IMR-90 (cell line): ENCODE results near the gene SUGCT. TPM values are rescaled to one million over a fixed set of nuclear protein-coding genes. Genes with fewer than 3 reads are reported as not detected.

Experiments used
- ATAC-seq: fragments of 200-7000 bp; cut with Tn5 transposase; 2 replicates; pipeline ENCODE4 v1.9.1; 2020; ENCODE audit warnings: low read depth, mild to moderate bottlenecking, moderate library complexity
- BruUV-seq: library from RNA; stranded (reverse); fragments of 400-500 nt; replicated peaks from 2 replicates; lab custom pipeline; 2021; lab: Mats Ljungman, UMichigan
- CTCF ChIA-PET: fragments of 300-600 bp; formaldehyde crosslinking; extraction: SDS; loops from one replicate; lab custom pipeline; 2021; ENCODE audit warnings: antibody characterized with exemption; lab: Yijun Ruan, JAX
- POLR2A ChIA-PET: fragments of 300-600 bp; sonication (Branson Sonifier 250); formaldehyde crosslinking; loops from one replicate; lab custom pipeline; 2022; ENCODE audit warnings: antibody characterized with exemption; ENCODE audit not compliant: unreplicated experiment; lab: Charles Lee
- DNase-seq: peaks from one replicate; pipeline ENCODE4 v3.0.0; 2013
- H2AFZ ChIP-seq: replicated peaks from 2 replicates; pipeline ENCODE3; 2013; ENCODE audit warnings: low read length, mild to moderate bottlenecking; ENCODE audit not compliant: poor library complexity
- H2AK5ac ChIP-seq: 2 replicates; pipeline ENCODE4 v1.6.1; 2013; ENCODE audit warnings: low read depth, low read length, inconsistent platforms
- H2AK9ac ChIP-seq: replicated peaks from 2 replicates; pipeline ENCODE3; 2013; ENCODE audit warnings: mild to moderate bottlenecking, low read depth, low read length, moderate library complexity; ENCODE audit not compliant: poor library complexity
- H2BK120ac ChIP-seq: 2 replicates; pipeline ENCODE4 v1.6.1; 2013; ENCODE audit warnings: low read depth, low read length, inconsistent platforms
- H2BK15ac ChIP-seq: 3 replicates; pipeline ENCODE4 v1.6.1; 2013; ENCODE audit warnings: low read depth, low read length, inconsistent platforms
- H2BK20ac ChIP-seq: 2 replicates; pipeline ENCODE4 v1.6.1; 2013; ENCODE audit warnings: low read depth, mild to moderate bottlenecking, inconsistent platforms, low read length, moderate library complexity
- H2BK5ac ChIP-seq: 2 replicates; pipeline ENCODE4 v1.6.1; 2013; ENCODE audit warnings: mild to moderate bottlenecking, low read depth, low read length, inconsistent platforms; ENCODE audit not compliant: poor library complexity, severe bottlenecking
- H3K14ac ChIP-seq: replicated peaks from 2 replicates; pipeline ENCODE4 v1.6.1; 2013; ENCODE audit warnings: low read depth, low read length, inconsistent platforms
- H3K18ac ChIP-seq: 2 replicates; pipeline ENCODE4 v1.6.1; 2013; ENCODE audit warnings: low read depth, low read length, control low read depth
- H3K23ac ChIP-seq: 2 replicates; pipeline ENCODE4 v1.6.1; 2013; ENCODE audit warnings: low read depth, low read length, inconsistent platforms
- H3K27ac ChIP-seq: 2 replicates; pipeline ENCODE4 v1.5.1; 2013; ENCODE audit warnings: mild to moderate bottlenecking, control low read depth, low read length; ENCODE audit not compliant: insufficient read depth
- H3K27me3 ChIP-seq: 2 replicates; pipeline ENCODE4 v1.6.1; 2013; ENCODE audit warnings: low read length; ENCODE audit not compliant: control insufficient read depth, insufficient read depth
- H3K36me3 ChIP-seq: 2 replicates; pipeline ENCODE4 v1.6.1; 2013; ENCODE audit warnings: low read length, mixed read lengths; ENCODE audit not compliant: control insufficient read depth, insufficient read depth
- H3K4ac ChIP-seq: 2 replicates; pipeline ENCODE4 v1.6.1; 2013; ENCODE audit warnings: low read depth, low read length, inconsistent platforms
- H3K4me1 ChIP-seq: 2 replicates; pipeline ENCODE4 v1.6.1; 2013; ENCODE audit warnings: low read length, mixed read lengths; ENCODE audit not compliant: control insufficient read depth, insufficient read depth
- H3K4me2 ChIP-seq: 2 replicates; pipeline ENCODE4 v1.6.1; 2013; ENCODE audit warnings: low read depth, mild to moderate bottlenecking, control low read depth, low read length, moderate library complexity
- H3K4me3 ChIP-seq: 2 replicates; pipeline ENCODE4 v1.5.1; 2013; ENCODE audit warnings: low read depth, mild to moderate bottlenecking, control low read depth, low read length, moderate library complexity; ENCODE audit not compliant: insufficient read depth
- H3K56ac ChIP-seq: 2 replicates; pipeline ENCODE4 v1.6.1; 2013; ENCODE audit warnings: low read length, inconsistent platforms; ENCODE audit not compliant: insufficient read depth; ENCODE audit errors: extremely low read depth
- H3K79me1 ChIP-seq, 2 experiments: 2 replicates each; pipeline ENCODE4 v1.6.1; 2013; ENCODE audit warnings: low read length in 2 of 2, inconsistent platforms in 1 of 2, low read depth in 1 of 2
- H3K9ac ChIP-seq: 2 replicates; pipeline ENCODE4 v1.6.1; 2013; ENCODE audit warnings: low read depth, low read length, control low read depth
- H3K9me1 ChIP-seq: 2 replicates; pipeline ENCODE4 v1.6.1; 2013; ENCODE audit warnings: low read length, inconsistent platforms; ENCODE audit not compliant: insufficient read depth
- H3K9me3 ChIP-seq: 2 replicates; pipeline ENCODE4 v1.6.1; 2013; ENCODE audit warnings: low read length; ENCODE audit not compliant: control insufficient read depth, insufficient read depth
- H4K20me1 ChIP-seq: 2 replicates; pipeline ENCODE4 v1.6.1; 2013; ENCODE audit warnings: low read length, inconsistent platforms; ENCODE audit not compliant: insufficient read depth
- H4K5ac ChIP-seq: 2 replicates; pipeline ENCODE4 v1.6.1; 2013; ENCODE audit warnings: mild to moderate bottlenecking, low read depth, low read length, control low read depth
- H4K8ac ChIP-seq, 2 experiments: 2 replicates each; pipeline ENCODE4 v1.6.1; 2013; ENCODE audit warnings: low read depth in 2 of 2, low read length in 2 of 2, control low read depth in 1 of 2, inconsistent platforms in 1 of 2
- H4K91ac ChIP-seq: 2 replicates; pipeline ENCODE4 v1.6.1; 2013; ENCODE audit warnings: low read depth, low read length, inconsistent platforms; ENCODE audit not compliant: insufficient read depth
- BHLHE40 ChIP-seq: fragments of 150-350 bp; IDR thresholded peaks from 2 replicates; pipeline ENCODE4 v1.6.1; 2016; ENCODE audit warnings: mild to moderate bottlenecking, low read depth, low read length
- CEBPB ChIP-seq: IDR thresholded peaks from 2 replicates; pipeline ENCODE4 v1.6.1; 2012; ENCODE audit warnings: low read depth, low read length, improper control_type of control experiment
- CHD1 ChIP-seq: IDR thresholded peaks from 2 replicates; pipeline ENCODE4 v1.6.1; 2012; ENCODE audit warnings: low read depth, low read length, improper control_type of control experiment
- CTCF ChIP-seq: conservative IDR thresholded peaks from 2 replicates; pipeline ENCODE4 v1.5.1; 2012; ENCODE audit warnings: mild to moderate bottlenecking, low read depth, low read length, improper control_type of control experiment
- ELK1 ChIP-seq: fragments of 150-350 bp; IDR thresholded peaks from 2 replicates; pipeline ENCODE4 v1.6.1; 2016; ENCODE audit warnings: low read depth, mild to moderate bottlenecking, low read length, moderate library complexity, borderline replicate concordance
- FOS ChIP-seq: fragments of 150-350 bp; IDR thresholded peaks from 2 replicates; pipeline ENCODE4 v1.6.1; 2016; ENCODE audit warnings: low read depth, low read length
- MAFK ChIP-seq: IDR thresholded peaks from 2 replicates; pipeline ENCODE4 v1.6.1; 2012; ENCODE audit warnings: low read depth, low read length, improper control_type of control experiment
- MAZ ChIP-seq: IDR thresholded peaks from 2 replicates; pipeline ENCODE4 v1.6.1; 2012; ENCODE audit warnings: low read depth, mild to moderate bottlenecking, low read length, improper control_type of control experiment, moderate library complexity, borderline replicate concordance
- MXI1 ChIP-seq: IDR thresholded peaks from 2 replicates; pipeline ENCODE4 v1.6.1; 2012; ENCODE audit warnings: low read depth, mild to moderate bottlenecking, low read length, moderate library complexity, borderline replicate concordance
- NFE2L2 ChIP-seq: fragments of 150-350 bp; IDR thresholded peaks from 2 replicates; pipeline ENCODE4 v1.6.1; 2016; ENCODE audit warnings: low read depth, mild to moderate bottlenecking, low read length
- POLR2A ChIP-seq: IDR thresholded peaks from 2 replicates; pipeline ENCODE4 v1.6.1; 2012; ENCODE audit warnings: mild to moderate bottlenecking, low read depth, low read length
- RAD21 ChIP-seq: IDR thresholded peaks from 2 replicates; pipeline ENCODE4 v1.6.1; 2012; ENCODE audit warnings: low read length, improper control_type of control experiment
- RCOR1 ChIP-seq: IDR thresholded peaks from 2 replicates; pipeline ENCODE4 v1.6.1; 2012; ENCODE audit warnings: mild to moderate bottlenecking, low read length, improper control_type of control experiment; ENCODE audit not compliant: insufficient replicate concordance
- RFX5 ChIP-seq: IDR thresholded peaks from 2 replicates; pipeline ENCODE4 v1.8.0; 2012; ENCODE audit warnings: low read depth, mild to moderate bottlenecking, low read length, moderate library complexity
- SMC3 ChIP-seq: fragments of 150-350 bp; IDR thresholded peaks from 2 replicates; pipeline ENCODE4 v1.6.1; 2016; ENCODE audit warnings: low read depth, mild to moderate bottlenecking, antibody characterized with exemption, low read length, moderate library complexity
- USF2 ChIP-seq: fragments of 150-350 bp; IDR thresholded peaks from 2 replicates; pipeline ENCODE4 v1.6.1; 2017; ENCODE audit warnings: mild to moderate bottlenecking, antibody characterized with exemption, low read length, low read depth
- WGBS, 2 experiments: methylation state at CpG; one replicate each; pipeline versions ENCODE4 v1.1.5 to v1.1.7; 2013; ENCODE audit warnings: missing lambda C conversion rate in 2 of 2; ENCODE audit not compliant: insufficient read length in 1 of 2; ENCODE audit errors: extremely low coverage in 2 of 2; 5-methylcytosine and 5-hydroxymethylcytosine counted together
- dilution Hi-C: fragments of 300-500 bp; cut with HindIII; formaldehyde crosslinking; loops from one replicate; pipeline ENCODE4 v1.14.3; 2018; ENCODE audit warnings: low sequenced_read_pairs; ENCODE audit not compliant: unreplicated experiment
- in situ Hi-C: fragments of 300-500 bp; cut with MboI; formaldehyde crosslinking; loops from 3 replicates; pipeline ENCODE4 v1.14.3; 2019; ENCODE audit warnings: low sequenced_read_pairs, inconsistent platforms, mixed read lengths
- intact Hi-C: fragments of 100-400 bp; cut with micrococcal nuclease; formaldehyde crosslinking; loops from 2 replicates; pipeline ENCODE4 v1.10.0; 2022
- polyA plus RNA-seq, 3 experiments: library from polyadenylated mRNA; depleted of rRNA; stranded (reverse); fragments of >200 nt; gene quantifications; 2 replicates each; pipeline ENCODE4 v1.2.3, GENCODE V29; 2012; ENCODE audit warnings: low replicate concordance in 1 of 3
- total RNA-seq: library from RNA; depleted of rRNA; stranded (reverse); fragments of >200 nt; gene quantifications from 2 replicates; pipeline ENCODE4 v1.2.3, GENCODE V29; 2012

The SUGCT gene
- total and polyA plus RNA-seq, 2 of the 4 experiments (the other 2 are of a cell fraction), result 5.9 to 8.3 TPM

- no peaks in the 10 kb centered on the region for H3K79me1 ChIP-seq
- no peak for DNase-seq
- H3K4me3 ChIP-seq, result no peak overlapping the region
- H3K4me1 ChIP-seq, result no peaks in the 10 kb centered on the region
- no peak overlapping the region for H2AK5ac ChIP-seq
- no peak overlapping the region for H3K23ac ChIP-seq
- POLR2A ChIA-PET, result no interaction called here
- no peak overlapping the region for H3K4ac ChIP-seq
- in situ Hi-C loops (no loop called here), dilution Hi-C loops (no loop called here), intact Hi-C loops (no loop called here)
- no peak overlapping the region for H4K8ac ChIP-seq
- no peak overlapping the region for H4K5ac ChIP-seq
- H4K91ac ChIP-seq, result no peak overlapping the region
- no peak overlapping the region for H2BK20ac ChIP-seq
- no TSS peak for BruUV-seq
- ATAC-seq, result no peak
- CTCF ChIA-PET, result no interaction called here
- H3K36me3 ChIP-seq, result no peaks in the 10 kb centered on the region
- H3K18ac ChIP-seq, result no peak overlapping the region
- H2BK5ac ChIP-seq, result no peak overlapping the region
- H3K27me3 ChIP-seq, result no peaks in the 10 kb centered on the region
- H3K4me2 ChIP-seq, result no peak overlapping the region
- H3K56ac ChIP-seq, result no peak overlapping the region
- H2BK120ac ChIP-seq, result no peak overlapping the region
- no peak overlapping the region for H3K14ac ChIP-seq
- H3K9ac ChIP-seq, result no peak overlapping the region
- TF ChIP-seq MAZ (no peak), MXI1 (no peak), RFX5 (no peak), RCOR1 (no peak), CTCF (no peak), SMC3 (no peak), FOS (no peak), BHLHE40 (no peak), CHD1 (no peak), CEBPB (no peak), ELK1 (no peak), POLR2A (no peak), RAD21 (no peak), NFE2L2 (no peak), MAFK (no peak), USF2 (no peak)
- H2AFZ ChIP-seq, result no peak overlapping the region
- WGBS, 2 experiments, result no CpG with 5 or more reads among the region's 1 CpG
- no peak overlapping the region for H2AK9ac ChIP-seq
- H4K20me1 ChIP-seq, result no peaks in the 10 kb centered on the region
- H3K9me1 ChIP-seq, result no peaks in the 10 kb centered on the region
- no peak overlapping the region for H2BK15ac ChIP-seq
- H3K9me3 ChIP-seq, result no peaks in the 10 kb centered on the region
- no peak overlapping the region for H3K27ac ChIP-seq
These were observed 364.9 kb downstream of the SUGCT start for GRCh38 chr7:40499718-40500117.
